IPS-NIHi11 (cell line): ENCODE results near the gene KIF18B.

Experiments
- DNase-seq: peaks from one replicate; pipeline ENCODE4 v3.0.0; 2012; ENCODE audit warnings: mixed read lengths, low spot score

Gene KIF18B

DNA sequence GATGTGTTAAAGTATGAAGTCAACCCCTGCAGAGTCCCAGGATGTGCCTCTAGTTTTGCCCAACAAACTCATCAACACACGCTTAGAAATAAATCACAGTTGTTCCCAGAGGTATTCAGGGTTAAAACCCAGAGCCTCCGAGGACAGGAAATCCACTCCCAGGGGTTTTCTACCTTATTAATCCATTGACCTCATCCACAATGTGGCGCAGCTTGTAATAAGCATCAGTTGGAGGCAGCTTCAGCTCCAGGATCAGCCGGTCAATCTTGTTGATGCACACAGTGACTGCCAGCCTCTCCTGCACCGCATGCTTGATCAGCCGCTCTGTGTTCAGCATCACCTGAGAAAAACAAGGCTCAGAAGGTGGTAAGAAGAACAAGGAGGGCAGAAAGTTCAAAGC, 71.8 kb downstream of the KIF18B start:
- no peak for DNase-seq
